Activated T-cell treated with anti-CD3 and anti-CD28 coated beads for 48 hours (primary cell): Measurements from ENCODE around the gene LSM11.

ENCODE experiments used
- DNase-seq: peaks from one replicate; pipeline ENCODE4 v3.0.0-alpha.2; 2020; ENCODE audit warnings: low read depth

The LSM11 gene

DNA sequence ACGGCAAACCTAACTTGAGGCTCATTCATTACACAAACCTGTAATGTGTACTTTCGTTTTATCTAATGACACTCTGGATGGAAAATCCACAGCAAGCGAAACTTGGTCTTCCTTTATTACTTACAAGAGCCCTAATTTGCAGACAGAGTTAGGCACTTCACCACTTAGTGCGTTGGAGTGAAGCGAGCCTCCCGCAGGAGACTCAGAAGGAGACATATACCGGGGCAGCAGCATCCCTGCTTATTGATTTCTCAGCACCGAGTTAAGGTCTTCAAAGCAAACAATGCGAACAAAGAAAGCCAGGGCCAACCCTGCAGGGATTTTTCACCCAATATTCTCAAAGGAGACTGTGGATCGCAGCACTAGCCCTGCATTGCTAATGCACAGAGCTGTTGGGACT is 28.6 kb downstream of the LSM11 start:
- DNase-seq = no peak

DNA sequence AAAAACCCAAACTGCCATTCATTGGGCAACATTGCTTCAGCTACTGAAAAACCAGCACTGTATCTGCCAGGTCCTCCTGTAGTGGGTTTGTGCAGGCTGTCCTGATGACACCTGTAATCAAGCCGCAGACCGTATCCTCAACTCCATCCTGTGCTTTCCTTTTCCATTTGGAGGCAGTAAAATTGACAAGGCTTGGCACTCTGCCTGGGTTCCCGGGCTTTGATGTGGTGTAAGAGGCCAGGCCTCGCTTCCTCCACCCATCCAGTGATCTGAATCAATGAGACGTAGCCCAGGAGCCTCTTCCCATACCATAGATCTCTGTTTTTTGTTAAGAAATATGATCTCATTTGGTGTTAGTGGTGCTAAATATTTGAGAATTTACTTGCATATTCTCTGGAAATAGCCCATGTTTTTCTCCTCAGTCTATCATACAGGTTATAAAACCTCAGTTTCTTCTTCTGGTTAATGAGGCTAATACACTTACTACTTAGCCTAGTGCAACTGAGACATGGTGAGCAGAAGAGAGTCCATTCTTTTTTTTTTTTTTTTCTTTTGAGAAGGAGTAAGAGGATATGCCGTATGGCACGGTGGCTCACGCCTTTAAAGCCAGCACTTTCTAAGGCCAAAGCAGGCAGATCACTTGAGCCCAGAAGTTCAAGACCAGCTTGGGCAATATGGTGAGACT is 34.8 kb downstream of the LSM11 start:
- no peak for DNase-seq

DNA sequence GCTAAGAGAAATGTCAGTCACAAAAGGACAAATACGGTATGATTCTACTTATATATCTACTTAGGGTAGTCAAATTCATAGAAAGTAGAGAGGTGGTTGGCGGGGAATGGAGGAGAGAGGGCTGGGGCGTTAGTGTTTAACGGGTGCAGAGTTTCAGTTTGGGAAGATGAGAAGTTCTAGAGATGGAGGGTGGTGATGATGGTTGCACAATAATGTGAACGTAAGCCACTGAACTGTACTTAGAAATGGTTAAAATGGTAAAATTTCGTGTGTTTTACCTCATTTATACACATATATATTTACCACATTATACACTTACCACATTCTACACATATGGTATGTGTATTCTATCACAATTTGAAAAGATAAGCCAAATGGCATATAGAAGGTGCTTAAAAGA is 35.7 kb downstream of the LSM11 start:
- DNase-seq = no peak

DNA sequence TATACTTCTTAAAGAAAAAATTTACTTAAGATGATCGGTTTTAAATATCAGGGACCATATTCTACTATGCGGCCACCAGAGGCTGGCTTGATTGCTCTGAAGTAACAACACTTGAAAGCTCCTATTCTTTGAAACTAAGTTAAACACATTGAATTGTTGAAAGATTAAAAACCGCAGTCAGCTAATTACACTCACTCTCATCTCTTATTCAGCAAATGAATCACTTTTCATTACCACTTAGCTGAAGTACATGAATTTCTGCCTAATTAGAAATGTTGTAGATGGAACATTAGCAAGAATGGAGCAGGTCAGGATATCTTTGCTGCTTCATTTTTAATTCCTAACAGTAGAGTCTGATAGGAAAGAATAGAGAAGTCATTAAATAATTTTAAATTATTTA is 42.3 kb downstream of the LSM11 start:
- no peak for DNase-seq

DNA sequence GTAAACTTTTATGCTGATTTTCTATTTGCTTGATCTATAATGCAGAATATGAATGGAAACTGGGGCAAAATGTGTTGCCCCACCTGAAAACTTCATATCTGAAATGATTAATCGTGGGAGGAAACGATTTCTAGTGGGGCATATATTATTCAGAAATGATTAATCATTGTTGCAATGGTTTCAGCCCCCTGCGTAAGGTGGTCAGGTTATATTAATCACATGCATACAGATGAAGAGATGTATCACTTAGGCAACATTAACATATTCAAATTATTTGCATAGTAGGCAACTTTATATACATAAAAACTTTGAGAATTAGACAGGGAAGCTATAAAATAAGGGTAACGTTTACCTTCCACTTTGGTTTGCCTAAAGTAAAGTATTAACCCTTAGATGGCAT is 49.8 kb downstream of the LSM11 start:
- no peak for DNase-seq

DNA sequence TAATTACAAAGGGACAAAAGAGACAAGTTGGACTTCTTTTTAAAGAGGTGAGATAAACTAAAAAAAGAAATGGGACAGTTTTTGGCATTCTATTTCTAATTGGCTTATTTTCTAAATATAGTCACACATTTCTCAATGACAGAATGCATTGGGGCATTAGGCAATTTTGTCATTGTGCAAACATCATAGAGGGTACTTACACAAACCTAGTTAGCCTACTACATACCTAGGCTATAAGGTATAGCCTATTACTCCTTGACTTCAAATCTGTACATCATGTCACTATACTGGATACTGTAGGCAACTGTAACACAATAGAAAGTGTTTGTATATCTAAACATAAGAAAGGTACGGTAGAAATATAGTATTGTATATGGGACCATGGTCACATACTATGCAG is 56.1 kb downstream of the LSM11 start:
- DNase-seq = no peak

DNA sequence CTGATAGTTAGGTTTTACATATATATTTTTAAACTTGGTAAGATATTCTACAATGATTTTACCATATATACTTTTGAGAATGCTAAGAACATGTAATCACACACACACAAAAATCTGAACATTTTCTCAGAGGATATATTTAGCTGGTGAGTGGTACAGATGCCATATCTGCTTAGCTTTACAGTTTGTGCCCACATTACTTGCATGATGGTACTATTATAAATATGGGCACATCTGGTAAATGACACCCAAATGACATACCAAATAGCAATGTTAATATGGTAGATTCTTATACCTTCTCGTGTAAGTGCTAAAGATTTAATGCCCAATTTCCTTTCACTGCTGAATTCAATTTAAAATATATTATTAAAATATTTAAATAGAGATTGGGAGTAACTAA is 56.6 kb downstream of the LSM11 start:
- no peak for DNase-seq

DNA sequence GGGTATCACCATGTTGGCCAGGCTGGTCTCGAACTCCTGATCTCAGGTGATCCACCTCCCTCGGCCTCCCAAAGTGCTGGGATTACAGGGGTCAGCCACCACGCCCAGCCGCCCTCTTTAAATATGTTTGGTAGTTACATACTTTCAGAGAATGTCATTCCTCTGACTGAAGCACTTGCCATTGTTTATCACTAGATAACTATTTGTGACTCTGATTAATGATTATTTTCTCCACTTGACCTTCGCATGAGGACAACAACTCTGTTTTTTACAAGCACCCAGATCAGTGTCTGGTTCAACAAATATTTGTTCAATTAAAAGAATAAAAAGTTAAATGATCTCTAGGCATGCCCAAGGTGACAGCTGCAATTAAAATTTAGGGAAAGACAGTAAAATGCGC is 59.2 kb downstream of the LSM11 start:
- no peak for DNase-seq

DNA sequence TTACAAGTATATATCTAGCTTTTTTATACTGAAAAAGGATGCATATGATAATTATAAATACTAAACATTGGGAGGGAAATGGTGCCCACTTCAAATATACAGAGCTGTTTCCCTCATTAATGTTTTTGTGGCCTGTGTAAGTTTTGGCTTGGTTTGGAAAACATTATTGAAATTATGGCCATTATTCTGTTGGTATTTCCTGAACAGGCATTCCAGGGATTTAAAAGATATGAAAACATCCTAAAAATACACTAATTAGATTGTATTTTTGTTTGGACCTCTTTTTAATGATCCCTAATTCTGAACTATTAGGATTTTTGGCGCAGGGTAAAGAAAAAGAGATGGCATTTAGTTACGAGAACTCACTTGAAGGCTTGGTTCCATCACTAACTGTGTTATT is 64.5 kb downstream of the LSM11 start:
- DNase-seq = no peak
